ENCODE measurements around the gene RABAC1.

DNA sequence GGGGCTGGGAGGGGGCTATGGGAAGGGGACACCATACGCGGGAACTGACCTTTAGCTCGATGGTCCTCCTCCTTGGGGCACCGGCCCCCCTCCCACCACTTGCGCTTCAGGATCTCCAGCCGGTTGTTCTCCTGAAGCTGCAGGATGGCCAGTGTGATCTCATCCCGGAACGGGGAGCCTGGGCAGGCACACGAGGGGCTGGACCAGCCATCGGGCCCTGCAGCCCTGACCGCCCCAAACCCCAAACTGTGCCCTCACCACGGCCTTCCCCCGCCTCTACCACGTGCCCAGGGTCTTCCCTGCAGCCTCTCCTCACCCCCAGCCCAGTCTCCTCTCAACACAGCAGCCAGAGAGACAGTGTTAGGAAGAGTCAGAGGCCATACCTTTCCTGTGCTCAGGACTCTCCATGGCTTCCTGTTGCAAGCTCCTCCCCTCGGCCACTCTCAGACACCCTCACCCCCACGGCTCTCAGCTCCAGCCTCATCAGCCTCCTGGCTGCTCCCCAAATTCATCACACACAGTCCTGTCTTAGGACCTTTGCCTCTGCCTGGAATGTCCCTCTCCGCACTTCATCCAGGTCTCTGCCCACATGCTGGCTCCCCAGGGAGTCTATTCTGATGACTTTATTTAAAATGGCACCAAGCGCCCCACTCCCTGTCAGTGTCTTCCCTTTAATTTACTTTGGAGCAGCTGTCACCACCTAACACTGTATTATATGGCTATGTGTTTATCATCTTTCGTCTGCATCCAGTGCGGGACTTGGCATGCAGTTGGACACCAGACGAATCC lies 44.6 kb upstream of the RABAC1 start:
- TF ChIP-seq POLR2A (IDR thresholded peaks at IDR 0.05), result no peak
- TF ChIP-seq, protein P1, sequence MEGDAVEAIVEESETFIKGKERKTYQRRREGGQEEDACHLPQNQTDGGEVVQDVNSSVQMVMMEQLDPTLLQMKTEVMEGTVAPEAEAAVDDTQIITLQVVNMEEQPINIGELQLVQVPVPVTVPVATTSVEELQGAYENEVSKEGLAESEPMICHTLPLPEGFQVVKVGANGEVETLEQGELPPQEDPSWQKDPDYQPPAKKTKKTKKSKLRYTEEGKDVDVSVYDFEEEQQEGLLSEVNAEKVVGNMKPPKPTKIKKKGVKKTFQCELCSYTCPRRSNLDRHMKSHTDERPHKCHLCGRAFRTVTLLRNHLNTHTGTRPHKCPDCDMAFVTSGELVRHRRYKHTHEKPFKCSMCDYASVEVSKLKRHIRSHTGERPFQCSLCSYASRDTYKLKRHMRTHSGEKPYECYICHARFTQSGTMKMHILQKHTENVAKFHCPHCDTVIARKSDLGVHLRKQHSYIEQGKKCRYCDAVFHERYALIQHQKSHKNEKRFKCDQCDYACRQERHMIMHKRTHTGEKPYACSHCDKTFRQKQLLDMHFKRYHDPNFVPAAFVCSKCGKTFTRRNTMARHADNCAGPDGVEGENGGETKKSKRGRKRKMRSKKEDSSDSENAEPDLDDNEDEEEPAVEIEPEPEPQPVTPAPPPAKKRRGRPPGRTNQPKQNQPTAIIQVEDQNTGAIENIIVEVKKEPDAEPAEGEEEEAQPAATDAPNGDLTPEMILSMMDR (IDR thresholded peaks at IDR 0.05), result no peak

All from heart left ventricle (tissue), 13 donors.